GM18498 (cell line): ENCODE results near the gene PEX5L.
"Not testable (repeated sequence)": the region's sequence is repeated elsewhere in the genome, so short reads cannot be mapped to it uniquely, and the experiment has no call there.

Experiments
- ATAC-seq: cut with Tn5 transposase; IDR thresholded peaks from one replicate; pipeline ENCODE4 v1.9.1; 2021; ENCODE audit warnings: mild to moderate bottlenecking, moderate library complexity; ENCODE audit not compliant: unreplicated experiment

The PEX5L gene

DNA sequence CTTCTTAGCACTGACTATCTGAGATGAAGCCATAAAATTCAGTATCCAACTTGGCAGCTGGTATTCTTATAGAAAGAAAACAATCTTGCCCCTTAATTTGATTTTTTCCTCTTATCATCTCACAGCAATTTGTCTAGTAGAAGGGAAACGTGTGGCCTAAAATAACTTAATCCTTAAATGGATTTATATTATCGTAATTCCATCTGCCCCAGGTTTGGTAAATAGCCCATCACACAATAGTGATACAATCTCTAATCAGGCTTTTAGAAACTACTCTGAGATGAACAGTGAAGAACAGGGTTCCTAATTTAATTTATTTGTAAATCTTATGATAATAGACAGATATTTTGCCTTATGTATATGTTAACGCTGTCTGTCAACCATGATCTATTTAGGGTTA is 24.8 kb downstream of the PEX5L start:
- no peak for ATAC-seq

DNA sequence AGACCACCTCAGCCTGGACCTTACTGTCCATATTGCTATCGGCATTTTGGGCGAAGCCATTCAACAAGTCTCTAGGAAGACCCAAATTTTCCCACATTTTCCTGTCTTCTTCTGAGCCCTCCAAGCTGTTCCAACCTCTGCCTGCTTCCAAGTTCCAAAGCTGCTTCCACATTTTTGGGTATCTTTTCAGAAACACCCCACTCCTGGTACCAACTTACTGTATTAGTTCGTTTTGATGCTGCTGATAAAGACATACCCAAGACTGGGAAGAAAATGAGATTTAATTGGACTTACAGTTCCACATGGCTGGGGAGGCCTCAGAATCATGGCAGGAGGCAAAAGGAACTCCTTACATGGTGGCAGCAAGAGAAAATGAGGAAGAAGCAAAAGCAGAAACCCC is 28.4 kb downstream of the PEX5L start:
- ATAC-seq: not testable (repeated sequence)

DNA sequence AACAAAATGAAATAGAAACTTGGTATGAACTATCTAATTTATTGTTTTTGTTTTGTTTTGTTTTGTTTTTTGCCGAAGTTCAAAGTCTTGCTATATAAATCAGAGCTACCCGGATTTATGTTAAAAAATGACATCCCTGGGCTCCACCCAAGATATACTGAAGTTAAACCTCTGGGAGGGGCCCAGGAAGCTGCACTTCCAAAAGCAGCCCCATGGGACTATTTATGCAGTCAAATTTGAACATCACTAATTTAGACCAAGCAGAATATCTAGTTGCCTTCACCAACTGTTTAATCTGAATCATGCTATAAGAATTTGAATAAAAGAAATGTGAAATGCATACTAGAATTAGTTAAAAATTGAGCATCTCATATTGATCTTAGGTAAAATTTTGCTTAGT is 32.2 kb downstream of the PEX5L start:
- no peak for ATAC-seq

DNA sequence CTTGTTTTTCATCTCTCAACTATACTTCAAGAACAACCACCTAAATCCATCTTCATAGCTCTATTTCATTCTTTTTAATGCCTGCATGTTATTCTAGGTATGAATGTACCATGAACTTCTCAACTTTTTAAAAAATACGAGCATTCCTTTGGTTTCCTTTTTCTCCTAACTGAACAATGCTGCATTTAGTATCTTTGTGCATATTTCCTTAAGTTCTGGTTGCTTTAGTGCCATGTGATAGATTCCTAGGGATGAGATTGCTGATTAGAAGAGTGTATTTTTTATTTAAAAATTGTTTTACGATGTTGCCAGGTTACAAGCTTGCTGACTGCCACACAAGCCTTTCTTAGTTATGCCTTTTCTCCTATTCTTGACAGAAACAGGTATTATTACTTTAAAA is 34.7 kb downstream of the PEX5L start:
- no peak for ATAC-seq

DNA sequence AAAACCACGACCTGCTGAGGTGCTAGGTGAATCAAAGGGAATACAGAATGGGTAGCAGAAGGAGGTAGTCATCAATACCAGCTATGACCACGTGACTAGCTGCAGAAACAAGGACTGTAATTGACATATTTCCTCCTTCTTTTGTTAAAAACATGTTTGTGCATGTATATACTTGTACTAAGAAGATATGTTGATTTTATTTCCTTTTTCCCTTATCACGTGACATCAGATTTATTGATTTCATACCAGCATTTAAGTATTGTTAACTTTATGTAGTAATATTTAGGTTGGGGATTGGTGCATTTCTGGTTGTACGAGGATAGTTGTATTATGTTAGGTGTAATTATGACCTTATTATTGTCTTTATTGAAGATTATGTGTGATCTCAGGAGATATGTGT is 36.2 kb downstream of the PEX5L start:
- no peak for ATAC-seq

DNA sequence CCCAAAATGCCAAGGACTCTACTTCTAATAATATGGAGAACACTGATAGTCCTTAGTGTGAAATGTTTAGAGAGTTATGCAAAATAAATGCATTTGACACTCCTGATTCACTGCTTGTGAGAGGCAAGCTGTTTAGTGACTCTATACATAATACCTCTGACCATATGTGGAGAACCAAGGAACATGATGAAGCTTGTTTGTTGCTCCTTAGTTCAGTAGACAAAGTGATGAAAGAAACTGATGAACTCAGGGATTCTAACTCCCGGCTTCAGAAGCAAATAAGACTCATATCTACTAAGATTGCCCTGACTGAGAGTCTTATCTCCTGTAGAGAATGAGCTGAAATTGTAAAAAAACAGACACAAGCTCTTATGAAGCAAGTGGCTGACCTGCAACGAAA is 41.3 kb downstream of the PEX5L start:
- no peak for ATAC-seq

DNA sequence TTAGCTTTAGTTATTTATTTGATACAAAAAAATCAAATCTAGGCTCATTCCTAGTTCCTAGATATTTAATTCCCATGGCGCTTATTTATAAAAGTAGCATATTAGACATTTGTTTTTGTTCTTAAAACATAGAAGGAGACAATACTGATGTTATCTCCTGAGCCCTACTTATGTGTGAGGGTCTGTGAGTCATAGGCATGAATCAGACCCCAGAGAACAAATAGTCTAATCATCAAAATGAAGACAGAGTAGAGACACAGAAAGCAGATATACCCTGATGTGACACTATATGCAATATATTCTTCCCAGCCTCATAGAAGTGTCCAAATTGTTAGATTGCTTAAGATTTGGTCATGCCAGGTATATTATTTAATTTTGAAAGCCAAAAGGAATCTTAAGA is 44.9 kb downstream of the PEX5L start:
- ATAC-seq: no peak

DNA sequence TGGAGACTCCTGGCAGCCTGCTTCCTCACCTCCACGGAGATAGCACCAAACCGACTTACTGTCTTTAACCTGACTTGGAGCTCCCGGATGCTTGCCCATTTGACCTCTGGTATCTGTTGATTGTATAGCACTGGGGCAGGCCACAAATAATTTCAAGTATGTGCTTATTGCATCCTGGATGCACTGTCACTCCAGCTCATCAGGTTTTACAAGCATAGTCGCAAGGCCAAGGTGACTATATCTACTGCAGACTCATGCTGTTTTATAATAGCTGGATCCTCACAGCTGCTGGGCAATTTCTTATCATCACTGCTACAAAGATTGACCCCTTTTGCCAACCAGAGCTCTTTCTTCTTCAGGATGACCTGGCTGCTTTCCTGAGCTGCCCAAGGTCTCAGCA is 45.6 kb downstream of the PEX5L start:
- no peak for ATAC-seq

DNA sequence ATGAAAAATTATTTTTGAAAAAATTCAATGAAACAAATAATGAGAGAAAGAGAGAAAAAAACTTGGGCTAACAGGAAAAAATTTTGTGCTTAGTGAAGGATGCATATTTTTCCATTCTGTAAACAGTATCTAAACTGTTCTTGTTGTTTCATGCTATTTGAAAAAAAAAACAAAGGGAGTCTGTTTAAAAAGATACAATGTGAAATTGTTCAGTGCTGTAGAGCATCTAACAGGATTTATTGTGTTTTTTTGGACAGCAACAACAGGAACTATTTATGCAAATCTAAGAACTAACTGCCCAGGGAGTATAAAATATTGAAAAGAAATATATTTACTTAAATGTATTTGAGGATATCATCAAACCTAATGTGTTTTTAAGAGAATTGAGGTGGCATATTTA is 55.1 kb downstream of the PEX5L start:
- no peak for ATAC-seq

DNA sequence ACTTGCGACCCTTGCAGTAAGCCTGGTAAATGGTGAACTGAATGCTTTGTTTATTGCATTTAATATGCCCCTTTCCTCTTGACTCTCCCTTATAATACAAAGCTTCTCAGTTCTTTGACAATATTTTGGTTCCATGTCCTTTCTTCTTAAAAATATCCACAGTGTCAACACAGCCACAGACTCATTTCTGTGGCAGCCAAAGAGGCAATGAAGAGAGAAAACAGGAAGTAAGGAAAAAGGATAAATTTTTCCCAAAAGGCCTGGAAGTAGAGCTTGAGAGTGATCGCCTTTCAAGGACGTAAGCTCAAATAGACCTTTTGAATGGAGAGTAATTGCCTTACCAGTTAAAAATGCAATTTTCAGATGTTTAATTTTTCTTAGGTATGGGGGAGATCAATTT is 59.4 kb downstream of the PEX5L start:
- no peak for ATAC-seq

DNA sequence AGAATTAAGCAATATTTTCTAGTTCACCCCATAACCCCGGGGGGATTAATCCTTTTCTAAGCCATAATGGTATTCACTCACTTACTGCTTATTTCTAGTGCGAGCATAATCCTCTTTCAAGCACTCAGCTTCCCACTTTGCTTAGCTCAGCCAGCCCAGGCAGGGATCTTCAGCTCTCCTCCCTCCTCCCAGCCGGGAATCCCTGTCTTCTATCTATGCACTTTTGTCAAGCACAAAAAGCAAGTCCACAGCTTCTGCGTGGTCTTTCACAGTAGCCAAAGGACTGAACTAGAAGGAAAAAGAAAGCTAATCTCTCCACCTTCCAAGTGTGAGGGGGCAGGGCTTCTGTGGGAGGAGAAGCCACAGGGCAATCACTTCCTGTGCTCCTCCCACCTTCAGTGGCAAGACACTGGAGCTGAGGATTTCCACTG is 62.8 kb downstream of the PEX5L start:
- ATAC-seq: peak; percentile 60

DNA sequence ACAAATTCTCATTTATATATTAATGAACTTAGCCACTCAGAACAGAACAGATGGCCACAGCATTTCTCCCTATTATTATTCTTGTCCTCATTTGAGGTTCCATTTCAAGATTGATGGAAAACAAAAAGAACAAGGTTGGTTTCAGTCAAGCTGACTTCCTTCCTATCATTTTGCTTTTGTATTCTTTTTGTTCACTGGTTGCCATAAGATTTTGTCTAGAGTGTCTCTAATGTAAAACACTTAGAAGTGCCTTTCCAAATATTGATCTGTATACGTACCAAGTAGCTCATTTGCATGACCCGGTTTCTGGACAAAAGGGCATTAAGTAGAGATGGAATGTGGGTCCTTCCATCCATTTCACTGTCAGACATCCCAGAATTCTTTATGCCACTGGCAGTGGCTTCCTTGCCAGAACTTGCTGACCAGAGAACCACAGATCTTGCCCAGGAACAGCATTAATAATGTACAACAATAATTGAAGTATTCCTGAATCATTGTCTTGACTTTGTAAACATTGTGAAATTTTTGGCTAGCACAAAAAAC is 63.8 kb downstream of the PEX5L start:
- no peak for ATAC-seq

DNA sequence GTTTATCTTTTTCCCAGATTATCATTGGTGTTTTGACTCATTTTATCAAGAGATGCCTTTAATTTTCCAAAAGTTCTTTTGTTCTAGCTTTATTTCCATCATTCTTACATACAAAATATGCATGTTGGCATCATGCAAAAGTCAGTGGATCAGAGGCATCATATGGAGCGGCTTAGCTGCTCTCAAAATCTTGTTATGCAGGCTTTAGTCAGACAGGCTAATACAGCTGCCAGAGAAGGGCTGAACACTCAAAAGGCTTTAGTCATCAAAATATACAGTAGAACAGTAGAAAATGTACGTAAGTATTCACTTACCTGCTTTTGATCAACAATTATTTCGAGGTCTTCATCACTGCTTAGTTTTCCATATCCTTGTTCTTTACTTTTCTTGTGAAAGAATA is 65.5 kb downstream of the PEX5L start:
- ATAC-seq: no peak

DNA sequence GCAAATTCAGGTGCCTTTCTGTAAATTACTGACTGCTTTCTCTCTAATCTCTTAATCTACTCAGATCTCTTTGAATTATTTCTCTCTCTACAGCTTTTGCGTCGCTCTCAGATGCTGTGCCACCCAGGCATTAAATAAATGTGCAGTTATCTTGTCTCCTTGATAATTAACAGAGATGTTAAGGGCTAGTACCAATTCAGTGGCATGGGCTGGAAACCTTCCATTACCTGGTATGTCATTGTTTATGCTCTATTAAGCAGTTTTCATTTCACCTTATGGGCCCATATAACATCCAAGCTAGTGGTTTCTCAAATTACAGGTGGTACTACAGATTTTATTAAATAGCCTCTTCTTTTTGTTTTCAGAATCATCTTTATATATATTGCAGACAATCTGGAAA is 66.0 kb downstream of the PEX5L start:
- no peak for ATAC-seq

DNA sequence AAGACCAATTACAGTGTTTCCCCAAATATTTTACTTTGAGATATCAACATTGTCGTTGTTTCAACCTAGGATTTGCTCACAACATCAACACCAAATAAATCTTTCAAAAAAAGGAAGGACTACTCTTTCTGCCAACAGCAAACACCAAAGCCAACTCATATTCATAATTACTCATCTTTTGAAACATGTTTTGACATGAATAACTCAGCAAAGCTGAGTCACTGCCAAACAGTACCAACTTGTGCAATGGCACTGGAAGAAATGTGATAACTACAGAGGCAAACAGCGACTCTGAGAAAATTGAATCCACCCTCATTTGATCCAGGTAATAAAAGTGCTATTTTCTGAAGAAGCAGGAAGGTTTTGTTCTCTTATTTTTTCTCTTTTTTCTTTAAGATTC is 67.2 kb downstream of the PEX5L start:
- ATAC-seq: no peak

DNA sequence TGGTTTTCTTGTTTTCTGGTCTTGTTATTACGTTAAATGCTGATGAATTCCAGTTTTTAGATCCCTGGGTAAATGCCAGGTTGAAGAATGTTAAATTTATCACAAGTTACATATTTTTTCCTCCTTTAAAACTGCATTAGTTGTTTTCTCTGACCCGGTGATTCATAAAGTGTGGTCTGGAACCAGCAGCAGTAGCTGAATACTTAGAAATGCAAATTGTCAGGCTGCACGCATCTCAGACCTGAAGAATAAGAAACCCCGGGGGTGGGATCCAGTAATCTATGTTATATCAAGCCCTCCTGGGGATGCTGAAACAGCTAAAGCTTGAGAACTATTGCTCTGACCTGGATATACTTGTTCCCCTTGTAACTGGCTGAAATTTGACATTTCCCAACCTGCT is 69.1 kb downstream of the PEX5L start:
- ATAC-seq: peak; percentile 89

DNA sequence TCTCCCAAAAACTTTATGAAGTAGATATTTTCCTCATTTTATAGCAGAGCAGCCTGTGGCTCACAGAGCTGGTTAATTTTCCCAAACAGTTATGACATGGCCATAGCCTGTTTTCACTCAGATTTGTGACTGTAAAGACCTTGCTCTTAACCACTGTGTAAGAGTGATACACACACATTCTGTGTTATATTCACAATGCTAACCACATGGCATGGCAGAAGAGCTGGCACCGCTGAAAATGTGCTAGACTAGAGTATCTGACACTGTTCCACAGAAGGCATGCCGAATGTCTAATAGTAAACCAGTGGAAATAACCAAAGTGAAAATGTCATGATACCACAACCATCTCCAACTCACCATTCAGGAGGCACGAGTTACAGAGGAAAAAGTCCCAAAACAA is 71.8 kb downstream of the PEX5L start:
- no peak for ATAC-seq

DNA sequence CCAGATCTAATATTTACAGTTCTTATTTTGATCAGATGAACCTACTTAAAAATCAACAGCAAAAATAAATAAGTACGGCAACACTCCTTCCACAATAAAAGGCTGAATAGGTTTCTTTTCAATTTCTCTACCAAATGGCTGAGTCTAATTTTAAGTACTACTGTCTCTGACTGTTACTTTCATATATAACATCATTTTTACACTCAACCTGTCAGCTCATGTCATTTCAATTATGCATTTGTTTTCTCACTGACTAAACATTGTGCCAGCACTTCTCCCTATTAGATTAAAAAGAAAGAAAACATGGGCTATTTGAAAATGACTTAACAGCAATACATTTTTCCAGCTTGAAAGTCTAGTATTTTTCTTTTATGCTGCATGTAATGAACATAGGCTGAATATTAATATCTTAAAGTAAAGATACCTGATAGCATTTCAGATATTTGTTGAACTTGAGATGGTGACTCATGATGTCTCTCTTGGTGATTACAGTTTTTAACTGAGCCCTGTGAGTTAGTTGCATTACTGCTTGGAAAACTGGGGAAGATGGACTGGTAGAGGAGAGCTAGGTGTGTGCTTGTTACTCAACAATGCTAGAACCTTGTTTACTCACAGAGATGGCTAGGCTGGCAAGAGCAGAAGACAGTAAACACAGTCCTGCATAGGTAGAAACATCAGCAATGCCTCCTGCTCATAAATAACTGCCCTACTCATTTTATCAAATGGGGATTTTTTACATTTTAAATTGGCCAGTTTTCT is 73.9 kb downstream of the PEX5L start:
- peak; percentile 30 for ATAC-seq

DNA sequence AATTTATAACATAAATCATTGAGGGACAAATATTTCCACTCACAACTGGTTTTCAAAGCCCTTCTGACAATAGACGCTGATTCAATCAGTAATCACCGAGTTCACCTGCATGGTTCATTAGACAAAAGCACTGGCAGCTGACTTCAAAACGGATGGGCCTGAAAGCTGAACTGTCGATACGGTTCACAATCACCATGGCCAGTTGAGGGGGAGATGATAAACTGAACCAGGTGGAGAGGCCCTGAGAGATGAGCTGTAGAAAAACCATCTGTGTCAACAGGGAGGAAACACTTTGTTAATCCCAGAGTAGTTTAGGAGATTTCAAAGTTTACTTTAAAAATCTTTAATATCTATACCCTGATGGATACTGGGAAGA is 75.0 kb downstream of the PEX5L start:
- peak; percentile 65 for ATAC-seq

DNA sequence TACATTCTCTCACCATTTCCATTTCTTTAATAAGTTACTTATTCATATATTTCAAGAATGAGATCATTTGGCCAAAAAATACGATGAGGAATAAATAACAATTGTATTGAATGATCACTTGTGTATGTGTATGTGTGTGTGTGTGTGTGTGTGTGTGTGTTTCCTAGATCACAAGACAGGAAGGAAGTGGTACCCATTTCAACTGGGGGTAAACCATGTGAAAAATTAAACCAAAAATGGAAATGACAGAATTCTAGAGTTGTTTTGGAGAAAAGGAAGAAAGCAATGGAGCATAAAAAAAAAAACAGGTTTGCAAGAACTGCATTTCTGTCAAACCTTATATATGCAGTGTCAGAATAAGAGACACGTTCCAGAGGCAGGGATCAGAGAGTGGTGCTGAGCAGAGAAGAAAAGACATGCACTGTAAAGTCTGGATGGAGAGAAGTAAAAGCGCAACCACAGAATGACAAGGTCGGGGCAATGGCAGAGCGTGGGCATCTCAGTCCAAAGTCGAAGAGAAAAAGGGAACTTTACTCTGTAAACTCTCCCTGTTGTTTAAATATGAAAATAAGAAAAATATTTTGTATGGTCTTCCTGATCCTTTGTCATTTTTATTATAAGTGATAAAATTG is 75.5 kb downstream of the PEX5L start:
- ATAC-seq: peak; percentile 29

DNA sequence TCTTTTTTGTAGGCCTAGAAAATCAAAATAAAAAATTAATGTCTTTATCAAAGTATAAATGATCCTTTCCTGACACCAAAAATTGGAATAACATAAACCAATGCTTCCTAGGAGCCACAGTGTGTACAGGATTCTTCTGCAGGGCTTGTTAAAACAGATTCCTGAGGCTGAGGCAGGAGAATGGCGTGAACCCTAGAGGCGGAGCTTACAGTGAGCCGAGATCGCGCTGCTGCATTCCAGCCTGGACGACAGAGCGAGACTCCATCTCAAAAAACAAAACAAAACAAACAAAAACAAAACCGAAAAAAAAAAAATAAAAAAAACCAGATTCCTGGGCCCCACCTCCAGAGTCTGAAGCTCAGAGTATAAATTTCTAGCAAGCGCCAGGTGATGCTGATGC is 78.0 kb downstream of the PEX5L start:
- ATAC-seq: no peak

DNA sequence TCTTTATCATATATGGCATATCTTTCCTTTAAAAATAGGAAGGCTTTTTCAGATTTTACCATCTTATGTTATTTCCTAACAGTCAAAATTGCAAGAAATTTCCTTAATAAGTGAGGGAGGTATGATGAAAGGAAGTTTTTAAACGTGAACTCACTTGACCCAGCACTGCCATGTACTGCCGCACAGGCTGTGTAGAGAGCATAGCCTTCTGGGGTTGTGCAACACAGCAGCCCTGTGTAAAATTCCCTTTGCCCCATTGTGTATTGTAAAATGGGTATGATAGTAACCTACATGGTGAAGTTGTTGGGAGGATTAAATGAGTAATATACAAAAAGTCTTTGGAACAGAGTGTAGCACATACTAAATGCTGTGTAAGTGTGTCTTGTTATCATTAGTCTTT is 78.6 kb downstream of the PEX5L start:
- ATAC-seq: no peak
